Measurements from ENCODE around the gene NPHP4.

NPHP4 gene

GRCh38 chr1:5907386-5907785 lies 84.8 kb downstream of the NPHP4 start:
- Mint-ChIP-seq H3K4me1 (peaks cover 3% of the 10 kb centered on the region), H3K4me3 (no peak overlapping the region), H3K9me3 (no peaks in the 10 kb centered on the region), H3K27ac (no peak overlapping the region), H3K36me3 (ENCODE audit: low read depth) (peaks cover 28% of the 10 kb centered on the region), H3K27me3 (ENCODE audit: low read depth, poor library complexity) (no peaks in the 10 kb centered on the region)
- TF ChIP-seq CTCF (IDR thresholded peaks at IDR 0.05): no peak
- DNase-seq: no peak

- no peak for DNase-seq
- no peak for TF ChIP-seq CTCF (IDR thresholded peaks at IDR 0.05)
- Mint-ChIP-seq H3K9me3 (no peaks in the 10 kb centered on the region), H3K27me3 (ENCODE audit: low read depth, poor library complexity) (no peaks in the 10 kb centered on the region), H3K4me1 (peaks cover 7% of the 10 kb centered on the region), H3K27ac (no peak overlapping the region), H3K36me3 (ENCODE audit: low read depth) (peaks cover 32% of the 10 kb centered on the region), H3K4me3 (no peak overlapping the region)
Observed at GRCh38 chr1:5906966-5907365, 85.3 kb downstream of the NPHP4 start.

GRCh38 chr1:5906116-5906515 lies 86.1 kb downstream of the NPHP4 start:
- Mint-ChIP-seq H3K36me3 (ENCODE audit: low read depth) (peaks cover 35% of the 10 kb centered on the region), H3K27ac (no peak overlapping the region), H3K9me3 (no peaks in the 10 kb centered on the region), H3K27me3 (ENCODE audit: low read depth, poor library complexity) (no peaks in the 10 kb centered on the region), H3K4me1 (peaks cover 14% of the 10 kb centered on the region), H3K4me3 (no peak overlapping the region)
- no peak for TF ChIP-seq CTCF (IDR thresholded peaks at IDR 0.05)
- DNase-seq: no peak

- TF ChIP-seq CTCF (IDR thresholded peaks at IDR 0.05): no peak
- Mint-ChIP-seq H3K9me3 (no peaks in the 10 kb centered on the region), H3K4me1 (peaks cover 14% of the 10 kb centered on the region), H3K36me3 (ENCODE audit: low read depth) (peaks cover 35% of the 10 kb centered on the region), H3K27ac (no peak overlapping the region), H3K4me3 (no peak overlapping the region), H3K27me3 (ENCODE audit: low read depth, poor library complexity) (no peaks in the 10 kb centered on the region)
- no peak for DNase-seq
Observed at GRCh38 chr1:5905436-5905835, 86.8 kb downstream of the NPHP4 start.

- Mint-ChIP-seq H3K27ac (no peak overlapping the region), H3K9me3 (no peaks in the 10 kb centered on the region), H3K4me1 (peaks cover 14% of the 10 kb centered on the region), H3K36me3 (ENCODE audit: low read depth) (peaks cover 44% of the 10 kb centered on the region), H3K27me3 (ENCODE audit: low read depth, poor library complexity) (no peaks in the 10 kb centered on the region), H3K4me3 (no peak overlapping the region)
- no peak for DNase-seq
- no peak for TF ChIP-seq CTCF (IDR thresholded peaks at IDR 0.05)
Observed at GRCh38 chr1:5904551-5904950, 87.7 kb downstream of the NPHP4 start.

- no peak overlapping the region for H3K27ac Mint-ChIP-seq
- no peaks in the 10 kb centered on the region for H3K9me3 Mint-ChIP-seq
- no peak for DNase-seq
- H3K4me1 Mint-ChIP-seq: peaks cover 14% of the 10 kb centered on the region
- peaks cover 51% of the 10 kb centered on the region for H3K36me3 Mint-ChIP-seq (ENCODE audit: low read depth)
- H3K27me3 Mint-ChIP-seq (ENCODE audit: low read depth, poor library complexity): peaks cover 4% of the 10 kb centered on the region
- no peak overlapping the region for H3K4me3 Mint-ChIP-seq
- TF ChIP-seq CTCF (IDR thresholded peaks at IDR 0.05): no peak
Observed at GRCh38 chr1:5903680-5904079, 88.5 kb downstream of the NPHP4 start.
